ENCODE results near the gene LRMDA.

GRCh38 chr10:76440426-76440825 lies 1009.0 kb downstream of the LRMDA start:
- TF ChIP-seq, protein P1, sequence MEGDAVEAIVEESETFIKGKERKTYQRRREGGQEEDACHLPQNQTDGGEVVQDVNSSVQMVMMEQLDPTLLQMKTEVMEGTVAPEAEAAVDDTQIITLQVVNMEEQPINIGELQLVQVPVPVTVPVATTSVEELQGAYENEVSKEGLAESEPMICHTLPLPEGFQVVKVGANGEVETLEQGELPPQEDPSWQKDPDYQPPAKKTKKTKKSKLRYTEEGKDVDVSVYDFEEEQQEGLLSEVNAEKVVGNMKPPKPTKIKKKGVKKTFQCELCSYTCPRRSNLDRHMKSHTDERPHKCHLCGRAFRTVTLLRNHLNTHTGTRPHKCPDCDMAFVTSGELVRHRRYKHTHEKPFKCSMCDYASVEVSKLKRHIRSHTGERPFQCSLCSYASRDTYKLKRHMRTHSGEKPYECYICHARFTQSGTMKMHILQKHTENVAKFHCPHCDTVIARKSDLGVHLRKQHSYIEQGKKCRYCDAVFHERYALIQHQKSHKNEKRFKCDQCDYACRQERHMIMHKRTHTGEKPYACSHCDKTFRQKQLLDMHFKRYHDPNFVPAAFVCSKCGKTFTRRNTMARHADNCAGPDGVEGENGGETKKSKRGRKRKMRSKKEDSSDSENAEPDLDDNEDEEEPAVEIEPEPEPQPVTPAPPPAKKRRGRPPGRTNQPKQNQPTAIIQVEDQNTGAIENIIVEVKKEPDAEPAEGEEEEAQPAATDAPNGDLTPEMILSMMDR (IDR thresholded peaks at IDR 0.05), result no peak
- TF ChIP-seq POLR2A (IDR thresholded peaks at IDR 0.05) (no peak), POLR2AphosphoS5 (IDR thresholded peaks at IDR 0.05) (no peak)
